ENCODE measurements around the gene CREBL2. TPM values are rescaled to one million over a fixed set of nuclear protein-coding genes. Genes with fewer than 3 reads are reported as not detected.
A peak's percentile ranks its signal among the peaks of the same experiment; 100 is the strongest.
"Not testable (repeated sequence)": the region's sequence is repeated elsewhere in the genome, so short reads cannot be mapped to it uniquely, and the experiment has no call there.

Gene CREBL2
- total and polyA plus RNA-seq, 4 donors, result 18.3 to 50.5 (median 27.6) TPM

DNA sequence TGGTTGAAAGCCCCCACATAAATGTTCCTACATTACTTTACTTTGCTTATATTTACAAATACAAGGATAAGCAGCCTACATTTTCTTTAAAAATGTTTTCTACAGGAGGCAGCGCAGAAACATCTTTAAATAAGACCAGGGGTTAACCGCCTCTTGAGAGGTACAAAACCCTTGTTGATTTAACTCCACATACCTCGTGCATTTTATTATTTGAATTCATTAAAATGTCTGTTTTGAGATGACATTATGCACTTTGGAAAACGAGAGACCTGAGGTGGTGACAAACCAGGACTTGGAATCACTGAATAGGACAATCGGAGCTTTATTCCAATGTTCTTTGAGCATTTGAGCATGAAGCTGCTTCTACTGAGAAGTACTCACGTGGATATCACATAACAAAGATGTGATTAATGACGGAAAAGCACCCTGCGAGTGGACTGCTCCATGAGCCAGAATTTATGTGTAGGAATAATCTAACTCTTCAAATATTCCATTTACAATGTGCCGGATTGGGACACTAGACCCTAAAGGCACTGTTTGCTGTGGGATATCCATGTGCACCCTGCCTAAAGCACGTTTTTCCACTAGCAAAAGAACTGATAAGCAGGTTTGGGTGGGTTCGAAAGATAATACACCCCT is 48.3 kb upstream of the CREBL2 start:
- Histone ChIP-seq H3K4me3 (no peak overlapping the region), H3K9me3 (ENCODE audit: control insufficient read depth in 4 of 4, insufficient read depth in 3 of 4, low read length in 3 of 4) (no peaks in the 10 kb centered on the region), H3K27ac (ENCODE audit: low read depth in 1 of 2, low read length in 1 of 2) (peak overlapping the region; percentile 93 to 95), H3K9ac (ENCODE audit: insufficient read depth in 1 of 2, low read length in 2 of 2) (peak overlapping the region; percentile 76 to 81), H3K4me1 (ENCODE audit: control insufficient read depth in 5 of 5, insufficient read depth in 5 of 5, low read length in 5 of 5) (peaks cover 0 to 25% (median 6%) of the 10 kb centered on the region in 5 donors), H3K27me3 (ENCODE audit: control insufficient read depth in 3 of 3, insufficient read depth in 3 of 3, low read length in 2 of 3) (no peaks in the 10 kb centered on the region), H3K36me3 (ENCODE audit: control insufficient read depth in 4 of 4, insufficient read depth in 4 of 4, low read length in 4 of 4) (no peaks in the 10 kb centered on the region)
- WGBS, 2 donors, result 51 to 69% methylated on average over 11 of the region's 11 CpGs
- TF ChIP-seq, protein P1, sequence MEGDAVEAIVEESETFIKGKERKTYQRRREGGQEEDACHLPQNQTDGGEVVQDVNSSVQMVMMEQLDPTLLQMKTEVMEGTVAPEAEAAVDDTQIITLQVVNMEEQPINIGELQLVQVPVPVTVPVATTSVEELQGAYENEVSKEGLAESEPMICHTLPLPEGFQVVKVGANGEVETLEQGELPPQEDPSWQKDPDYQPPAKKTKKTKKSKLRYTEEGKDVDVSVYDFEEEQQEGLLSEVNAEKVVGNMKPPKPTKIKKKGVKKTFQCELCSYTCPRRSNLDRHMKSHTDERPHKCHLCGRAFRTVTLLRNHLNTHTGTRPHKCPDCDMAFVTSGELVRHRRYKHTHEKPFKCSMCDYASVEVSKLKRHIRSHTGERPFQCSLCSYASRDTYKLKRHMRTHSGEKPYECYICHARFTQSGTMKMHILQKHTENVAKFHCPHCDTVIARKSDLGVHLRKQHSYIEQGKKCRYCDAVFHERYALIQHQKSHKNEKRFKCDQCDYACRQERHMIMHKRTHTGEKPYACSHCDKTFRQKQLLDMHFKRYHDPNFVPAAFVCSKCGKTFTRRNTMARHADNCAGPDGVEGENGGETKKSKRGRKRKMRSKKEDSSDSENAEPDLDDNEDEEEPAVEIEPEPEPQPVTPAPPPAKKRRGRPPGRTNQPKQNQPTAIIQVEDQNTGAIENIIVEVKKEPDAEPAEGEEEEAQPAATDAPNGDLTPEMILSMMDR (IDR thresholded peaks at IDR 0.05; ENCODE audit: control extremely low read depth, extremely low read depth), result no peak
- DNase-seq, result peak in 1 of 3 donors; percentile 46
- no peak for ATAC-seq (ENCODE audit: insufficient read depth, low FRiP score)

DNA sequence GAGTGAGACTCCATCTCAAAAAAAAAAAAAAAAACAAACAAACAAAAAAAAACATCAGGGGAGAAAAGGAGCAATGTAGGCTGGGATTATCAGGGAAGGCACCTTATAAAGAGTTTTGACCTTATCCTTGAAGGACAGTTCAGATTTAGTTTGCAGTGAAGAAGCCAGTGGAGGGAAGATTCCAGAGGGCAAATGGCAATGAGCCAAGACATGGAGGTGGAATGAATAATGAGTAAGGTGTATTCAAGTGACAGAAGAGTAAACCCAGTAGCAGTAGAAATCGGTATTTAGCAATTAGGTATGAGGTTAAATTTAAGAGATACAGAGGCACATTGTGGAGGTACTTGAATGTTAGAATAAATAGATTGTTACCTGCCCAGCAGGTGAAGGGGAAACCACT is 46.8 kb upstream of the CREBL2 start:
- Histone ChIP-seq H3K4me1 (ENCODE audit: control insufficient read depth in 5 of 5, insufficient read depth in 5 of 5, low read length in 5 of 5) (peaks cover 0 to 15% (median 4%) of the 10 kb centered on the region in 5 donors), H3K4me3 (no peak overlapping the region), H3K9ac (ENCODE audit: insufficient read depth in 1 of 2, low read length in 2 of 2) (no peak overlapping the region), H3K27ac (ENCODE audit: low read depth in 1 of 2, low read length in 1 of 2) (no peak overlapping the region), H3K27me3 (ENCODE audit: control insufficient read depth in 3 of 3, insufficient read depth in 3 of 3, low read length in 2 of 3) (no peaks in the 10 kb centered on the region), H3K36me3 (ENCODE audit: control insufficient read depth in 4 of 4, insufficient read depth in 4 of 4, low read length in 4 of 4) (no peaks in the 10 kb centered on the region), H3K9me3 (ENCODE audit: control insufficient read depth in 4 of 4, insufficient read depth in 3 of 4, low read length in 3 of 4) (no peaks in the 10 kb centered on the region)
- no peak for ATAC-seq (ENCODE audit: insufficient read depth, low FRiP score)
- 67 to 97% methylated on average over 1 of the region's 1 CpG for WGBS, 2 donors
- DNase-seq, result no peak
- TF ChIP-seq, protein P1 (IDR thresholded peaks at IDR 0.05; ENCODE audit: control extremely low read depth, extremely low read depth), result no peak

DNA sequence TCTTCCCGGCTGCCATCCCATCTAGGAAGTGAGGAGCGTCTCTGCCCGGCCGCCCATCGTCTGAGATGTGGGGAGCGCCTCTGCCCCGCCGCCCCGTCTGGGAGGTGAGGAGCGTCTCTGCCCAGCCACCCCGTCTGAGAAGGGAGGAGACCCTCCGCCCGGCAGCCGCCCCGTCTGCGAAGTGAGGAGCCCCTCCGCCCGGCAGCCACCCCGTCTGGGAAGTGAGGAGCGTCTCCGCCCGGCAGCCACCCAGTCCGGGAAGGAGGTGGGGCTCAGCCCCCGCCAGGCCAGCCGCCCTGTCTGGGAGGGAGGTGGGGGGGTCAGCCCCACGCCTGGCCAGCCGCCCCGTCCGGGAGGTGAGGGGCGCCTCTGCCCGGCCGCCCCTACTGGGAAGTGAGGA is 45.7 kb upstream of the CREBL2 start:
- not testable (repeated sequence) for DNase-seq; ATAC-seq (ENCODE audit: insufficient read depth, low FRiP score); H3K9me3 ChIP-seq (ENCODE audit: control insufficient read depth in 4 of 4, insufficient read depth in 3 of 4, low read length in 3 of 4); H3K9ac ChIP-seq (ENCODE audit: insufficient read depth in 1 of 2, low read length in 2 of 2); H3K27ac ChIP-seq (ENCODE audit: low read depth in 1 of 2, low read length in 1 of 2); H3K36me3 ChIP-seq (ENCODE audit: control insufficient read depth in 4 of 4, insufficient read depth in 4 of 4, low read length in 4 of 4); H3K27me3 ChIP-seq (ENCODE audit: control insufficient read depth in 3 of 3, insufficient read depth in 3 of 3, low read length in 2 of 3); H3K4me1 ChIP-seq (ENCODE audit: control insufficient read depth in 5 of 5, insufficient read depth in 5 of 5, low read length in 5 of 5); H3K4me3 ChIP-seq
- WGBS, 2 donors, result 96 to 100% methylated on average over 2 to 28 of the region's 32 CpGs

DNA sequence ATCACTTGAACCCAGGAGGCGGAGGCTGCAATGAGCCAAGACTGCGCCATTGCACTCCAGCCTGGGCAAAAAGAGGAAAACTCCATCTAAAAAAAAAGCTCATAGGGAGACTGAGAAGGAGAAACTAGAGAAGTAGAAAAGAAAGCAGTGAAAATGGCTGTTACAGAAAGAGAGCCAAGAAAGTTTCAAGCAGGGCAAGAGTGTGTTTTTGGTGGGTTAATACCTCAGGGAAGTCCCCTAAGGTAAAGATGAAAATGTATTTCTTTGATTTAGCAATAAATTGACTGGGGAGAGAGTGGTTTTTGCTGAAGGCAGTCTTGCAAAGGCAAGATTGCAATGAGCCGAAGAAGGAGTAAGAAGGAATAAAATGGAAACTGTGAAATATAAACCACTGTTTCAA is 39.0 kb upstream of the CREBL2 start:
- DNase-seq (no peak), ATAC-seq (ENCODE audit: insufficient read depth, low FRiP score) (no peak)
- Histone ChIP-seq H3K36me3 (ENCODE audit: control insufficient read depth in 4 of 4, insufficient read depth in 4 of 4, low read length in 4 of 4) (no peaks in the 10 kb centered on the region), H3K4me1 (ENCODE audit: control insufficient read depth in 5 of 5, insufficient read depth in 5 of 5, low read length in 5 of 5) (no peaks in the 10 kb centered on the region), H3K27ac (ENCODE audit: low read depth in 1 of 2, low read length in 1 of 2) (no peak overlapping the region), H3K9me3 (ENCODE audit: control insufficient read depth in 4 of 4, insufficient read depth in 3 of 4, low read length in 3 of 4) (no peaks in the 10 kb centered on the region), H3K9ac (ENCODE audit: insufficient read depth in 1 of 2, low read length in 2 of 2) (no peak overlapping the region), H3K4me3 (no peak overlapping the region), H3K27me3 (ENCODE audit: control insufficient read depth in 3 of 3, insufficient read depth in 3 of 3, low read length in 2 of 3) (no peaks in the 10 kb centered on the region)
- TF ChIP-seq, protein P1 (IDR thresholded peaks at IDR 0.05; ENCODE audit: control extremely low read depth, extremely low read depth), result no peak
- WGBS, 2 donors, result 94 to 95% methylated on average over 3 of the region's 3 CpGs
